ENCODE data around the gene DLX1. TPM values are rescaled to one million over a fixed set of nuclear protein-coding genes. Genes with fewer than 3 reads are reported as not detected.

DLX1 gene
- total and polyA plus RNA-seq, 7 experiments from 2014 or later, result not detected

- Histone ChIP-seq H3K9me3 (ENCODE audit: control insufficient read depth in 2 of 3, low read length in 3 of 3) (peaks cover 0 to 3% (median 0%) of the 10 kb centered on the region in 3 experiments), H3K27ac (ENCODE audit: low read depth, low read length) (no peak overlapping the region), H3K4me1 (ENCODE audit: control insufficient read depth in 2 of 2, insufficient read depth in 2 of 2, low read length in 2 of 2) (peaks cover 35 to 59% of the 10 kb centered on the region in 2 donors), H3K4me3 (ENCODE audit: low read length) (peak overlapping the region; percentile 27), H3K27me3 (ENCODE audit: control insufficient read depth in 2 of 2, insufficient read depth in 2 of 2, low read length in 2 of 2) (peaks cover 55 to 92% of the 10 kb centered on the region in 2 donors), H3K36me3 (ENCODE audit: control insufficient read depth in 2 of 3, insufficient read depth in 3 of 3, low read length in 3 of 3) (no peaks in the 10 kb centered on the region)
- H3K4me3 Mint-ChIP-seq, result peak overlapping the region; percentile 81 to 88 (median 86)
- peaks cover 17 to 54% (median 41%) of the 10 kb centered on the region in 7 donors for H3K4me1 Mint-ChIP-seq
- intact Hi-C loops (cut with micrococcal nuclease), result loop anchor here (1.0 to 5.0 kb wide), 2 partner anchors 10 to 1274 kb away; no protein-coding TSS in a partner anchor
- H3K9me3 Mint-ChIP-seq, result peaks cover 0 to 21% (median 2%) of the 10 kb centered on the region in 11 donors
- peak overlapping the region in 6 of 9 donors; percentile 40 to 89 (median 77) for H3K27ac Mint-ChIP-seq
- POLR2A ChIA-PET, result interaction anchor here (0.9 to 2.6 kb wide), 3 partner anchors 9 to 16 kb away, joined by 3 to 10 read pairs (median 3); no protein-coding TSS in a partner anchor
- DNase-seq, result peak in 2 of 9 donors; percentile 15 to 26
- no peak for ATAC-seq
- H3K27me3 Mint-ChIP-seq, result peaks cover 61 to 85% (median 72%) of the 10 kb centered on the region in 5 donors
- peaks cover 0 to 9% (median 4%) of the 10 kb centered on the region in 5 donors for H3K36me3 Mint-ChIP-seq
- CTCF ChIA-PET, result interaction anchor here (0.9 to 2.0 kb wide), 3 partner anchors 14 to 618 kb away, joined by 3 to 7 read pairs (median 3); no protein-coding TSS in a partner anchor
Measured at GRCh38 chr2:172095905-172096625, 10.8 kb downstream of the DLX1 start.

- peaks cover 64 to 87% (median 72%) of the 10 kb centered on the region in 5 donors for H3K27me3 Mint-ChIP-seq
- H3K4me1 Mint-ChIP-seq, result peaks cover 23 to 62% (median 46%) of the 10 kb centered on the region in 7 donors
- peaks cover 0 to 16% (median 2%) of the 10 kb centered on the region in 11 donors for H3K9me3 Mint-ChIP-seq
- no peaks in the 10 kb centered on the region for H3K36me3 ChIP-seq (ENCODE audit: control insufficient read depth in 2 of 3, insufficient read depth in 3 of 3, low read length in 3 of 3)
- ChIA-PET CTCF (interaction anchor here (0.9 to 2.0 kb wide), 2 partner anchors 365 to 617 kb away, joined by 3 to 7 read pairs; no protein-coding TSS in a partner anchor), POLR2A (interaction anchor here (0.6 to 2.6 kb wide), 4 partner anchors 9 to 357 kb away, joined by 3 to 10 read pairs (median 3); no protein-coding TSS in a partner anchor)
- H3K27ac ChIP-seq (ENCODE audit: low read depth, low read length), result no peak overlapping the region
- intact Hi-C loops (cut with micrococcal nuclease), result loop anchor here in 1 of 2 donors (5.0 kb wide), 1 partner anchor 1275 kb away; no protein-coding TSS in a partner anchor
- H3K9me3 ChIP-seq (ENCODE audit: control insufficient read depth in 2 of 3, low read length in 3 of 3), result peaks cover 0 to 3% (median 0%) of the 10 kb centered on the region in 3 experiments
- peak overlapping the region in 4 of 9 donors; percentile 40 to 89 (median 56) for H3K27ac Mint-ChIP-seq
- ATAC-seq (no peak), DNase-seq (peak in 4 of 9 donors; percentile 15 to 34 (median 29))
- H3K27me3 ChIP-seq (ENCODE audit: control insufficient read depth in 2 of 2, insufficient read depth in 2 of 2, low read length in 2 of 2), result peaks cover 61 to 93% of the 10 kb centered on the region in 2 donors
- peak overlapping the region; percentile 38 to 84 (median 76) for H3K4me3 Mint-ChIP-seq
- peaks cover 0 to 8% (median 4%) of the 10 kb centered on the region in 5 donors for H3K36me3 Mint-ChIP-seq
- peak overlapping the region; percentile 25 for H3K4me3 ChIP-seq (ENCODE audit: low read length)
- peaks cover 42 to 67% of the 10 kb centered on the region in 2 donors for H3K4me1 ChIP-seq (ENCODE audit: control insufficient read depth in 2 of 2, insufficient read depth in 2 of 2, low read length in 2 of 2)
Measured at GRCh38 chr2:172096626-172097547, 11.6 kb downstream of the DLX1 start.

GRCh38 chr2:172097557-172098131 is 12.3 kb downstream of the DLX1 start:
- intact Hi-C loops (cut with micrococcal nuclease), result loop anchor here in 1 of 2 donors (5.0 kb wide), 1 partner anchor 1275 kb away; no protein-coding TSS in a partner anchor
- ATAC-seq (no peak), DNase-seq (peak in 1 of 9 donors; percentile 16)
- Mint-ChIP-seq H3K36me3 (peaks cover 0 to 8% (median 4%) of the 10 kb centered on the region in 5 donors), H3K9me3 (peaks cover 0 to 12% (median 2%) of the 10 kb centered on the region in 11 donors), H3K4me3 (peak overlapping the region in 8 of 10 donors; percentile 10 to 84 (median 52)), H3K27ac (peak overlapping the region in 1 of 9 donors; percentile 52), H3K27me3 (peaks cover 64 to 86% (median 69%) of the 10 kb centered on the region in 5 donors), H3K4me1 (peaks cover 28 to 69% (median 51%) of the 10 kb centered on the region in 7 donors)
- peaks cover 60 to 87% of the 10 kb centered on the region in 2 donors for H3K27me3 ChIP-seq (ENCODE audit: control insufficient read depth in 2 of 2, insufficient read depth in 2 of 2, low read length in 2 of 2)
- no peaks in the 10 kb centered on the region for H3K36me3 ChIP-seq (ENCODE audit: control insufficient read depth in 2 of 3, insufficient read depth in 3 of 3, low read length in 3 of 3)
- POLR2A ChIA-PET, result interaction anchor here (0.6 to 1.0 kb wide), 2 partner anchors 10 to 356 kb away, joined by 3 read pairs; no protein-coding TSS in a partner anchor
- no peak overlapping the region for H3K4me3 ChIP-seq (ENCODE audit: low read length)
- peaks cover 0 to 3% (median 0%) of the 10 kb centered on the region in 3 experiments for H3K9me3 ChIP-seq (ENCODE audit: control insufficient read depth in 2 of 3, low read length in 3 of 3)
- H3K27ac ChIP-seq (ENCODE audit: low read depth, low read length), result no peak overlapping the region
- CTCF ChIA-PET, result no interaction called here
- H3K4me1 ChIP-seq (ENCODE audit: control insufficient read depth in 2 of 2, insufficient read depth in 2 of 2, low read length in 2 of 2), result peaks cover 44 to 70% of the 10 kb centered on the region in 2 donors

GRCh38 chr2:172098287-172098649 is 13.0 kb downstream of the DLX1 start:
- intact Hi-C loops (cut with micrococcal nuclease), result loop anchor here in 1 of 2 donors (5.0 kb wide), 1 partner anchor 1276 kb away; no protein-coding TSS in a partner anchor
- Mint-ChIP-seq H3K36me3 (peaks cover 0 to 6% (median 4%) of the 10 kb centered on the region in 5 donors), H3K4me3 (peak overlapping the region; percentile 6 to 62 (median 52)), H3K9me3 (peaks cover 0 to 11% (median 2%) of the 10 kb centered on the region in 11 donors), H3K4me1 (peaks cover 28 to 71% (median 52%) of the 10 kb centered on the region in 7 donors), H3K27me3 (peaks cover 62 to 85% (median 68%) of the 10 kb centered on the region in 5 donors), H3K27ac (peak overlapping the region in 6 of 9 donors; percentile 3 to 75 (median 52))
- ChIA-PET POLR2A (interaction anchor here (2.0 to 2.3 kb wide), 2 partner anchors 10 to 16 kb away, joined by 6 to 12 read pairs; no protein-coding TSS in a partner anchor), CTCF (interaction anchor here (0.8 to 1.4 kb wide), 2 partner anchors 15 kb away, joined by 3 to 4 read pairs; no protein-coding TSS in a partner anchor)
- peaks cover 50 to 77% of the 10 kb centered on the region in 2 donors for H3K4me1 ChIP-seq (ENCODE audit: control insufficient read depth in 2 of 2, insufficient read depth in 2 of 2, low read length in 2 of 2)
- peaks cover 0 to 3% (median 0%) of the 10 kb centered on the region in 3 experiments for H3K9me3 ChIP-seq (ENCODE audit: control insufficient read depth in 2 of 3, low read length in 3 of 3)
- no peak overlapping the region for H3K4me3 ChIP-seq (ENCODE audit: low read length)
- H3K27ac ChIP-seq (ENCODE audit: low read depth, low read length), result no peak overlapping the region
- no peak for ATAC-seq
- H3K36me3 ChIP-seq (ENCODE audit: control insufficient read depth in 2 of 3, insufficient read depth in 3 of 3, low read length in 3 of 3), result no peaks in the 10 kb centered on the region
- peaks cover 58 to 81% of the 10 kb centered on the region in 2 donors for H3K27me3 ChIP-seq (ENCODE audit: control insufficient read depth in 2 of 2, insufficient read depth in 2 of 2, low read length in 2 of 2)
- DNase-seq, result peak in 1 of 9 donors; percentile 10

GRCh38 chr2:172098650-172099471 is 13.6 kb downstream of the DLX1 start:
- peaks cover 0 to 10% (median 2%) of the 10 kb centered on the region in 11 donors for H3K9me3 Mint-ChIP-seq
- H3K27me3 Mint-ChIP-seq, result peaks cover 62 to 85% (median 68%) of the 10 kb centered on the region in 5 donors
- Histone ChIP-seq H3K36me3 (ENCODE audit: control insufficient read depth in 2 of 3, insufficient read depth in 3 of 3, low read length in 3 of 3) (no peaks in the 10 kb centered on the region), H3K27ac (ENCODE audit: low read depth, low read length) (no peak overlapping the region), H3K9me3 (ENCODE audit: control insufficient read depth in 2 of 3, low read length in 3 of 3) (peaks cover 0 to under 1% (median 0%) of the 10 kb centered on the region in 3 experiments), H3K4me3 (ENCODE audit: low read length) (no peak overlapping the region), H3K27me3 (ENCODE audit: control insufficient read depth in 2 of 2, insufficient read depth in 2 of 2, low read length in 2 of 2) (peaks cover 54 to 80% of the 10 kb centered on the region in 2 donors), H3K4me1 (ENCODE audit: control insufficient read depth in 2 of 2, insufficient read depth in 2 of 2, low read length in 2 of 2) (peaks cover 56 to 79% of the 10 kb centered on the region in 2 donors)
- intact Hi-C loops (cut with micrococcal nuclease), result loop anchor here in 1 of 2 donors (5.0 kb wide), 1 partner anchor 1277 kb away; no protein-coding TSS in a partner anchor
- POLR2A ChIA-PET, result interaction anchor here (2.0 to 2.3 kb wide), 2 partner anchors 11 to 17 kb away, joined by 6 to 12 read pairs; no protein-coding TSS in a partner anchor
- CTCF ChIA-PET, result interaction anchor here (0.8 to 1.4 kb wide), 2 partner anchors 14 to 16 kb away, joined by 3 to 4 read pairs; no protein-coding TSS in a partner anchor
- peak; percentile 18 for ATAC-seq
- peak overlapping the region; percentile 6 to 62 (median 52) for H3K4me3 Mint-ChIP-seq
- DNase-seq, result peak in 5 of 9 donors; percentile 15 to 69 (median 24)
- peaks cover 0 to 6% (median 4%) of the 10 kb centered on the region in 5 donors for H3K36me3 Mint-ChIP-seq
- H3K27ac Mint-ChIP-seq, result peak overlapping the region in 7 of 9 donors; percentile 3 to 75 (median 48)
- peaks cover 31 to 73% (median 52%) of the 10 kb centered on the region in 7 donors for H3K4me1 Mint-ChIP-seq
